ENCODE results near the gene MS4A2.
"Not testable (repeated sequence)": the region's sequence is repeated elsewhere in the genome, so short reads cannot be mapped to it uniquely, and the experiment has no call there.

MS4A2 gene

DNA sequence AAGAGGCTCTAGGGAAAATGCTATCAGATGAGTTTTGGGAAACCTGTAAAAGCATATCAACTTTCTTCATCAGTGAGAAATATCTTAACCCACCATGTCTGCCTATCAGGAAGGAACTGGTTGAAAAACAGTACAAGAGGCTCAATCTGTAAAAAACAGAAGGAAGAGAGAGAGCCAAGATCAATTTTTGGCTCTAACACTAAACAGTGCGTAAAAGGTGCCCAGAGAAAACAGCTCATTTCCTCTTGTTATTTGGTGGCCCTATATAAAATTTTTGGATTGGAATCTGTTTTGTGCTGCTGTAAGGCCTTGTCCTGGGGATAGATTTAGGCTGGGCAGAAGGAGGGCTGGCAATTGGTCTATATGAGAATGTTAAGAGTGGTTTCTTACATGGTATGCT is 12.1 kb downstream of the MS4A2 start:
- DNase-seq (ENCODE audit: extremely low read depth in 1 of 2, low read depth in 1 of 2), result no peak

DNA sequence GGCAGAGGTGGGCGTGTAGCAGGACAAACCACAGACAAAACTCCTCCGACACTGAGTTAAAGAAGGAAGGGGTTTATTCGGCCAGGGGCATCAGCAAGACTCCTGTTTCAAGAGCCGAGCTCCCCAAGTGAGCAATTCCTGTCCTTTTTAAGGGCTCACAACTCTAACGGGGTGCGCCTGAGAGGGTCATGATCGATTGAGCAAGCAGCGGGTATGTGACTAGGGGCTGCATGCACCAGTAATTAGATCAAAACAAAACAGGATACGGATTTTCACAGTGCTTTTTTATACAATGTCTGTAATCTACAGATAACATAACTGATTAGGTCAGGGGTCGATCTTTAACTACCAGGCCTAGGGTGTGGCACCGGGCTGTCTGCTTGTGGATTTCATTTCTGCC is 12.9 kb downstream of the MS4A2 start:
- not testable (repeated sequence) for DNase-seq (ENCODE audit: extremely low read depth in 1 of 2, low read depth in 1 of 2)

DNA sequence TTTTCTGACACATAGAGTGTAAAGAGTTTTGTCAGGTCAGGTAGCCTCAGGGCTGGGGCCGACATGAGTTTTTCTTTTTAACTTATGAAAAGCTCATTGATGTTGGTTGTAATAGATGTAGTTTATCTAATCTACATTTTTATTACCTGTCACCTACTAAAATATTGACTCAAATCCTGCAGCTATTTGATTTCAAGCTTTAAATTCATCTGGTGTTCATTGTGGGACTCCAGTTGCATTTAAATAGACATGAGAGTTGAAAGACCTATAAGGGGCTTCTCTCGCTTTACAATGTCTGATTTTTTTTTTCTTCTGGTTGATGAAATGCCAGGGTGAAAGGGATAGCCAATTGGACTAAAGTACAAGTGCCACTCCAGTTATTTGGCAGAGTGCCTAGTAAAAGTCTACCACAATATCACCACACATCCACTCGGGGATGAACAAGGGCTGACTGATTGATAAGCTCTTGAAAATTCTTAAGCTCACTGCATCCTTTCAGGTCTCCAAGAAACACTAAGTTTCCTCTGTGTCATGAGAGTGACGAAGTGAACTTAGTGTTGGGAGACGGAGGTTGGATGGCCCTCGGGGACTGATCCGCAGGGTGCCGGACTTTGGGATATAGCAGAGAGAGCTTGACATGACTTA is 16.1 kb downstream of the MS4A2 start:
- not testable (repeated sequence) for DNase-seq (ENCODE audit: extremely low read depth in 1 of 2, low read depth in 1 of 2)

DNA sequence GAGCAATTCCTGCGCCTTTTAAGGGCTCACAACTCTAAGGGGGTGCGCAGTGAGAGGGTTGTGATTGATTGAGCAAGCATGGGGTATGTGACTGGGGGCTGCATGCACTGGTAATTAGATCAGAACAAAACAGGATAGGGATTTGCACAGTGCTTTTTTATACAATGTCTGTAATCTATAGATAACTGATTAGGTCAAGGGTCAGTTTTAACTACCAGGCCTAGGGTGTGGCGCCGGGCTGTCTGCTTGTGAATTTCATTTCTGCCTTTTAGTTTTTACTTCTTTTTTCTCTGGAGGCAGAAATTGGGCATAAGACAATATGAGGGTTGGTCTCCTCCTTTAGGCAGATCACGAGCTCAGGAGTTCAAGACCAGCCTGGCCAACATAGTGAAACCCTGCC is 20.2 kb downstream of the MS4A2 start:
- not testable (repeated sequence) for DNase-seq (ENCODE audit: extremely low read depth in 1 of 2, low read depth in 1 of 2)

DNA sequence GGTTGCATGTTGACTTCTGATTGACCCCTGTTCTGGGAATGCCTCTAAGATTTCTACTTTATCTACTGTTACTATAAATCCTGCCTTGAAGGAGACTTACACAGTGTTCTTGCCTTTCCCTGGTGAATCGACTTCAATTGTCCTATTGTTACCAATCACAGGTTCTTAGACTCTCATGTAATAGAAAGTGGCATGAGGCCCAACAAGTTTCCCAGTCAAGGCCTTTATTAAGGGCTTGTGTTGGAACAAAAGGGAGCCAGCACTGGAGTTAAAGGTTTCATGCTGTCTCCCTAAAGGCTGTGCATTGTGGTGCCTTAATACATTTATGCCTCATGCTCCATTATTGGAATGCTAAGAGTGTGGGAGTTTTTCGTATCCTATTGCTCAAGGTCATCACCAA is 23.3 kb downstream of the MS4A2 start:
- no peak for DNase-seq (ENCODE audit: extremely low read depth in 1 of 2, low read depth in 1 of 2)

DNA sequence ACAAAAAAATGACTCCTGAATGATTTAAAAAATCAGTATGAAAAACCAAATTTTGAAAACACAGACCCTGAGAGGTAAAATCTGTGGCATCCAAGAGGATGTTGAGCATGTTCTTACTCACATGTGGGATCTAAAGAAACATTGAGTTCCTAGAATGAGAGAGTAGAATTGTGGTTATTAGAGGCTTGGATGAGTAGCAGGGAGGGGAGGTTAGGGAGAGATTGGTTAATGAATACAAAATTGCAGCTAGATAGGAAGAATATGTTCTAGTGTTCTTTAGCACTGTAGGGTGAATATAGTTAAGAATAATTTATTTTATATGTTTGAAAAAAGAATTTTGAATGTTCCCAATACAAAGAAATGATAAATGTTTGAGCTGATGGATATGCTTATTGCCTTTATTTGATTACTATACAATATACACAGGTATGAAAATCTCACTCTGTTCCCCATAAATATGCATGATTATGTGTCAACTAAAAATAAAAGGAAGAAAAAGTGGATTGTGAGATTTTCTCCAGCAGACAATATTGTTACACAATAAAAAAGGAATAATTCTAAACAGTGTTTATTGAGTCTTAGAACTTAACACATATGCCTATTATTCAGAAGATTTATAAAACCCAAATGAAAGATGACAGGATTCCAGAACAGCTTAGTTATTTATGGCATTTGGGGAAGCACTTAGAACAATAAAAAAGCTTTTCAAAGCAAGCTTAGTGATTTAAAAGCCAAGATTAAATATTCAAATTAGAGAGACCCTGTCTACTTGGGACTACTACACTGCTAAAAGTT is 28.7 kb downstream of the MS4A2 start:
- no peak for DNase-seq (ENCODE audit: extremely low read depth in 1 of 2, low read depth in 1 of 2)

DNA sequence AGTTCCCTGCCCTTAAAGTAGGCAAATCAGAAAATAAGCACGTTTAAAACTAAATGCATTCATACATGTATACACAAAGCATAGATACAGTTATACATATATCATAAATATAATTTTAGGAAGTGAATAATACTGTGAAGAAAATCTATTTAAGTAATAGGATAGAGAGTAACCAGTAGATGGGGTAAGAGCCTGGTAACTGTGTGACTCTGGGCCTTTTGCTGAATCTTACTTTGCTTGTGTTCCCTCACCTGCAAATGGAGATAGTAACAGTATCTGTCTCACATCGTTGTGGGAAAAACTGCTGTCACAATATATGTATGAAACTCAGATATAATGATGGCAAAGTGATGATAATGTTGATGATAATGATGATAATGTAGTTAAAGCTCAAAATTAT is 29.9 kb downstream of the MS4A2 start:
- DNase-seq (ENCODE audit: extremely low read depth in 1 of 2, low read depth in 1 of 2), result no peak

DNA sequence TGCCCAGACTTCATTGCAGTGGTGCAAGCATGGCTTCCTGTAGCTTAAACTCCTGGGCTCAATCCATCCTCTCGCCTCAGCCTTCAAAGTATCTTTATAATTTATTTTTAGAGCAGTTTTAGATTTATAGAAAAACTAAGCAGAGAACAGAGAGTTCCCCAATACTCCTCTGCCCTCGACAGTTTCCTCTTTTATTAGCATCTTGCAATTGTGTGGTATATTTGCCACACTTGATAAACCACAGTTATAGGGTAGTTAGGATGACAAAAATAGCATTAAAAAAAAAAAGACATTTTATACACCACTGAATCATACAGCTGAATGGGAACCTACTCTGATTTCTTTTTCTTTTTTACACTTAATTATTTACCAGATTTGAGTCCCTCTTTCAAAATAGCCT is 31.2 kb downstream of the MS4A2 start:
- no peak for DNase-seq (ENCODE audit: extremely low read depth in 1 of 2, low read depth in 1 of 2)

DNA sequence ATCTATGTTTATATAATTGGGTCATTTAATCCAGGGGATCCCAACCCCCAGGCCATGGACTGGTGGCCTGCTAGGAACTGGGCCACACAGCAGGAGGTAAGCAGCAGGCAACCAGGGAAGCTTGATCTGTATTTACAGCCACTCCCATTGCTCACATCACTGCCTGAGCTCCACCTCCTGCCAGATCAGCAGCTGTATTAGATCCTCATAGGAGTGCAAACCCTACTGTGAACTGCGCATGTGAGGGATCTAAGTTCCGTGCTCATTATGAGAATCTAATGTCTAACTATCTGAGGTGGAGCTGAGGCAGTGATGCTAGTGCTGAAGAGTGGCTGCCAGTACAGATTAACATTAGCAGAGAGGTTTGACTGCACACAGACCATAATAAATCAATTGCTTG is 32.8 kb downstream of the MS4A2 start:
- DNase-seq (ENCODE audit: extremely low read depth in 1 of 2, low read depth in 1 of 2), result no peak

DNA sequence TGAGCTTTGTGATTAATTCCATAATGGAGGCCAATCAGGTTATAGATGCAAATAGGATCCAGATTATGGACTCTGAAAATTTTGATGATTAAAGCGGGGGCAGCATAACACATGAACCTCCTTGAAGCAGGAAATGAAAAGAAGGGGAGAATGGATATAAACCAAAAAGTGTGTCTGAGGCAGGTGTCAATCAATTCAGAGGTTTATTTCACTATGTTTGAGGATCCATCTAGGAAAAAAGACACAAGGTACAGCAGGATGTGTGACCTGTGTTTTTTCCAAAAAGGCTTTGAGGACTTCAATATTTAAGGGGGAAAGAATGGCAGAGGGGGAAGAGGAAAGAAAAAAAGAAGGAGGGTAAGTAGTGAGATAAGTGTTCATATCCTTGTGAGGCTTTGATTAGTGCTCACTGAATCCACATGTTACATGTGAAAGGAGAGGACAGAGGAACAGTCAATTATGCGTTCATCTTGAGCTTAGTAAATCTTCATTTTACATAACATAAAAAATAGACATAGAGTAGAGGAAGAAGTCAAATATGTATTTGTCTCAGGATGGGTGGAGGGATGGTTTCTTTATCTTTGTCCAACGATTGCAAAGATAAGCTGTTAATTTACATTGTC is 34.1 kb downstream of the MS4A2 start:
- DNase-seq (ENCODE audit: extremely low read depth in 1 of 2, low read depth in 1 of 2), result no peak

DNA sequence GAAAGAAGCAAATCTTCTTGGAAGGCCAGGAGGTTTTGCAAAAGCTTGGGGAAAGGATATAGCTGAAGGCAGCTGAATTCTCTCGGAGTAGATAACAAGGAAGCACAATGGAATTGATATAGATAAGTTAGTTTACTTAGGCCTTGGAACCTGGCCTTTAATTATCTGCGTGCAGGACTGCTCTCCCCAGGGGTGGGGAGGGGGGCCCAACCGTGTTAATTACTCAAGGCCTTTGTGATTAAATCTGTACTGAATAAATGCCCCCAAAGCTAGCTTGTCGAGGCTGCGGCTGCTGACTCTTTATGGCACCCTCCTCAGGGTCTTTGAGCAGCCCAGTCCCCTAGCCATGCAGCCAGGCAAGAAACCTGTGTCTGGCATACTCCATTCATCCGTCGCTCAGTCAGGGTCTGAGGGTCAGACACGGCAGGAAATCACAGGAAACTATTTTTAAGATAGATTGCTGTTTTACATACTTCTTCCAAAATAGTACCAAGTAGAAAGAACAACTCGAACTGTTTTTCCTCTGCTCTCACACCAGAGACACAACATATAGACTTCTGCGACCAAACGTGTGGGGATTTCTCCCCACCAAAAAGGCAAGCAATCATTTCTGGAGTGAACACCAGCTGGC is 36.5 kb downstream of the MS4A2 start:
- DNase-seq (ENCODE audit: extremely low read depth in 1 of 2, low read depth in 1 of 2), result no peak

DNA sequence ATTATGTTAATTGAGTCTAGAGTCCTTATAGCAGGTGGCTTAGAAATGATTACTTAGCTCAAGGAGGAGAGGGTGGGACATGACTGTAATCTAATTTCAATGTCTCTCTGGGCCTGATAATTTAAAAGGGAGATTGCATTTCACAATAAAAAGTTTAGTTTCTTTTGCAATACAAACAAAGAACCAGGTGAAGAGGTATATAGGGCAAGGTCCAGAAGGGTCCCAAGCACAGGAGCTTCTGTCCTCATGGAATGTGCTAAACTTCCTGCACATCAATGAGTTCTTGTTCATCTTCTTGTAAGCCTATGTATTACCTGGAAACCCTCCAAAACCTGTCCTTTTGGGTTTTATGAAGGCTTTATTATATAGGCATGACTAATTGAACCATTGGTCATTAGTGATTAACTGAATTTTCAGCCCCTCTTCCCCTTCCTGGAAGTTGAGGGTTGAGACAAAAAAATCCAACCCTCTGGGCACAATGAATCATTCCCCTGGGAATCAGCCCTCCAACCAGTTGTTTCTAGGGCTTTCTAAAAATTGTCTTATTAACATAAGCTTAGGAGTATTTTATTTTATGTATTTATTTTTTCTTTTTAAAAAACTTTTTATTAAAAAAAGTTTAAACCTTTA is 37.6 kb downstream of the MS4A2 start:
- no peak for DNase-seq (ENCODE audit: extremely low read depth in 1 of 2, low read depth in 1 of 2)

DNA sequence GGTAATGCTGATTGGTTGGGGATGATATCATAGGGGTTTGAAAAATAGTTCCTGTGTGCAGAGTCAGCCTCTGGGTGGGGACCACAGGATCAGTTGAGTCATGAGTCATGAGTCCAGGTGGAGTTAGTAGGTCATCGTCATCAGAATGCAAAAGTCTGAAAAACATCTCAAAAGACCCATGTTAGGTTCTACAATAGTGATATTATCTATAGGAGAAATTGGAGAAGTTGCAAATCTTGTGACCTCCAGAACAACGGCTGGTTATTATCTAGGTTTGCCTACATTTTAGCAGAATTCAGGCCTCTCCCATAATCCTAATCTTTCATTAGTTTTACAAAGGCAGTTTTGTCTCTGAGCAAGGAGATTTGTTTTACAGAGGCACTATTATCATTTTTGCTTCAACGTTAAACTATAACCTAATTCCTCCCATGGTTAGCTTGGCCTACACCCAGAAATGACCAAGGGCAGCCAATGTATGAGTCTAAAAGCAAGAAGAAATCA is 38.9 kb downstream of the MS4A2 start:
- no peak for DNase-seq (ENCODE audit: extremely low read depth in 1 of 2, low read depth in 1 of 2)

DNA sequence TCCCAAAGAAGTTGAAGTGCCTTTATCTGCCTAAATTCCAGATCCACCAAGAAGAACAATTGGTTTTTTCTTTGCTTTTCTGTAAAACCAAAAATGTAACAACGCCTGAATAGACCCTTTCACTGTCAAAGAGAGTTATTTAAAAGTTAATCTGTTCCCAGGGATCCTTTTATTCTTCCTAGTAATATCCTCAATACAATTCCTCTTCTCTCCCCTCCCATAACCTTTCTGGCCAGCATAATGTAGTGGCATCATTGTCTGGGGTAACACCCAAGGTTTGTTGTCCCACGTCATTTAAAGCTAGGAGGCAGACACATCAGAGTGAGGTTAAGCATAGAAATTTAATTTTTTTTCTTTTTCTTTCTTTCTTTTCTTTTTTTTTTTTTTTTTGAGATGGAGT is 39.9 kb downstream of the MS4A2 start:
- DNase-seq (ENCODE audit: extremely low read depth in 1 of 2, low read depth in 1 of 2), result no peak

DNA sequence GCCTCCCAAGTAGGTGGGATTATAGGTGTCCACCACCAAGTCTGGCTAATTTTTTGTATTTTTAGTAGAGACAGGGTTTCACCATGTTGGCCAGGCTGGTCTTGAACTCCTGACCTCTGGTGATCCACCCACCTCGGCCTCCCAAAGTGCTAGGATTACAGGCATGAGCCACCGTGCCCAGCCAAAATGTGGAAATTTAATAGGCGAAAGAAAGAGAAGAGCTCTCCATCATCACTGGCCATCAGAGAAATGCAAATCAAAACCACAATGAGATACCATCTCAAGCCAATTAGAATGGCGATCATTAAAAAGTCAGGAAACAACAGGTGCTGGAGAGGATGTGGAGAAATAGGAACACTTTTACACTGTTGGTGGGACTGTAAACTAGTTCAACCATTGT is 40.4 kb downstream of the MS4A2 start:
- DNase-seq (ENCODE audit: extremely low read depth in 1 of 2, low read depth in 1 of 2), result not testable (repeated sequence)

DNA sequence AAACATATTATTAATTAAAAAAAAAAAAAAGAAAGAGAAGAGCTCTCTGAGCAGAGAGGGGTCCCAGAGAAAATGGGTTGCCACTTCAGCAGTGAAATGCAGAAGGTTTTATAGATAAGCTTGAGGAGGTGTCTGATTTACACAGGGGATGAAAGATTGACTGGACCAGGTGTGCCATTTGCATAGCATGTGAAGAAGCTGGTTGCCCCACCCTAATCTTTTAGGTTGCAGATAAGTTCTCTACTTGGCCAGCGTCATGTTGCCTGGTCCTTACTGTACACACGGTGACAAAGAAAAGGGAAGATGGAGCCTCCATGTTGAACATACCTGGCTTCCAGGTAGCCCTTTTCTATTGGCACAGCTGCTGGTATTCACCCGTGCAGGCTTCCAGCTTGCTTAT is 41.4 kb downstream of the MS4A2 start:
- DNase-seq (ENCODE audit: extremely low read depth in 1 of 2, low read depth in 1 of 2), result no peak

DNA sequence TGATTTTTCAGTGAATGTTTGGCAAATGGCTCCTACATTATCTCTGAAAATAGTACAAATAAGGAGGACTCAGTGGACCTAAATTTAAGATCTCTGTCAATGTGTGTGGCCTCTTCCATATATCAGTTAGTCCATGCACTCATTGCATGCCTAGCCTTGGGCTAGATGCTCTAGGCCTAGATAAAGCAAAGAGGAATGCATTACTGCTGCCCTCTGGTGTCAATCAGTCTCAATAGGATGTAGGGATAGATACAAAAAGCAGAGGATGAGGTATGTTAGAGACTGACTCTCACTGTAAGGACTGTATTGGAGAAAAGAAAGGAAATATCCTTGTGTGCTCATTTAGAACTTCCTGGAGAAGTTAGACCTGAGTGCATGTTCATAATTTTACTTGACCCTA is 42.0 kb downstream of the MS4A2 start:
- DNase-seq (ENCODE audit: extremely low read depth in 1 of 2, low read depth in 1 of 2), result no peak

DNA sequence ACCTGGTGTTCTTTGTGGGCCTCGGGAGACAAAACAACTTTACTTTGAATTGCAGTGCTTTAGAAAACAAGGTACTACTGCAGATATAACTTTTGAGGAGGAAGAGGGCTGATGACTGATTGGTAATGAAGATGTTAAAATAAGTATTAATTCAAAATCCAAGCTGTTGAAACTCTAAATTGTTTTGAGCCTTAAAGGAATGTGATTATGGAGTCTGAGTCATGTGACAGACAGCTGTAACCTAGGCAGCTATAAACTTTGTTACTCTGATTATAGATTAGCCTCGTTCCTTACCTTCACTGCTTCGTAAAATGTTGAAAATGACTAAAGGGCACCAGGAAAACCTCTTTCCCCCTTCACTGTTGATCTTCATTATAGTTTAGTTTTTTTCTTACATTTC is 43.4 kb downstream of the MS4A2 start:
- DNase-seq (ENCODE audit: extremely low read depth in 1 of 2, low read depth in 1 of 2), result no peak

DNA sequence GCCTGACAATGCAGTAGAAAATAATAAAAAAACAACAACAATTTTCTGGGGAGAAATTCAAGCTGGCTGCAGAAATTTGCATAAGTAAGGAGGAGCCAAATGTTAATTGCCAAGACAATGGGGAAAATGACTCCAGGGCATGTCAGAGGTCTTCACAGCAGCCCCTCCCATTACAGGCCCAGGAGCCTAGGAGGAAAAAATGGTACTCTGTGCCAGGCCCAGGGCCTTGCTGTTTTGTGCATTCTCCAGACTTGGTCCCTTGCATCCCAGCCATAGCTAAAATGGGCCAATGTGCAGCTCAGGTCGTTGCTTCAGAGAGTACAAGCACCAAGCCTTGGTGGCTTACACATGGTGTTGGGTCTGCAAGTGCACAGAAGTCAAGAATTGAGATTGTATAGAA is 45.5 kb downstream of the MS4A2 start:
- no peak for DNase-seq (ENCODE audit: extremely low read depth in 1 of 2, low read depth in 1 of 2)

DNA sequence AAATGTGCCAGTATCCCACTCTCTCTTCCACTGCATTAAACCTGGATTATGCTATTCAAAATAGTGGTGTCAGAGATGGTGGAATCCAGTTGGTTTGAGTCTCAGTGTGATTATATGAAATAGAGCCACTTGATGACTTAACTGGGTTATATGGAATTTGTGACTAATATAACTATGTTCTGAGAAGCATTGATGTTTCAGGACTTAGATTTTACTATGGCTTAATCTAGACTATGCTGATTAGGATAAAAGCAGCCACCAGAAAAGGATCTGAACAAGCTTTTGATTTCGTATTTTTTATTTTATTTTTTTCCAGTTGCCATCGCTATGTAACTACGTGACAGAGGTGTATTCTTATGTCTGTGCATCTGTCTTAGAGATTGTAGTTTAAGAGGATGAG is 55.3 kb downstream of the MS4A2 start:
- DNase-seq (ENCODE audit: extremely low read depth in 1 of 2, low read depth in 1 of 2), result no peak

DNA sequence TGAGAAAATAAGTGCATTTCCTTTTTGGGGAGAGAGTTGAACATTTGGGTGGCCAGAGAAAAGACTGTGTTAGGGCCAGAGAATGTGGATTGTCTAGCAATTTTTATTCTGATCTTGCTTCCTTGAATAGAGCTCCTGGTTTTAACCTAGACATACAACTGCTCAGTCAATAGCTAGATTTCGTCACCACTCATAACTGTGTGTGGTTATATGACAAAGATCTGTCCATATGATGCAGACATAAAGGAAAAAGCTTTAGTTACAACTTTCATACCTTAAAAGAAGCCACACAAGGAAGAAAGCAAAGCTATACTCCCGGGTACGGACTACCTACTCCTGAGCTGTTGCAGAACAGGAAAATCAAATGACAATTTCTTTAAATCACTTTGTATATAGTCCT is 57.2 kb downstream of the MS4A2 start:
- DNase-seq (ENCODE audit: extremely low read depth in 1 of 2, low read depth in 1 of 2), result no peak
